Tibial nerve (tissue), 4 donors: ENCODE measurements around the gene MAPKAP1.

Experiments
- CTCF ChIP-seq, 5 experiments: fragments of 200-600 bp in 3 of 5; fragments of 450-650 bp in 2 of 5; sonication (generic) in 3 of 5; IDR thresholded peaks; one replicate each; pipeline ENCODE4 v1.5.1; 2016 to 2019; ENCODE audit warnings: antibody characterized with exemption in 5 of 5, mild to moderate bottlenecking in 3 of 5, moderate library complexity in 2 of 5
- EP300 ChIP-seq, 2 donors: sonication (generic); formaldehyde crosslinking; IDR thresholded peaks; one replicate each; pipeline ENCODE4 v1.6.1; 2017; ENCODE audit warnings: antibody characterized with exemption in 2 of 2, mild to moderate bottlenecking in 1 of 2
- POLR2A ChIP-seq, 2 donors: fragments of 450-650 bp; IDR thresholded peaks; one replicate each; pipeline ENCODE4 v1.6.1; 2017; ENCODE audit warnings: antibody characterized with exemption in 2 of 2, mild to moderate bottlenecking in 2 of 2, moderate library complexity in 2 of 2

GRCh38 chr9:125682340-125682739 is 24.7 kb downstream of the MAPKAP1 start:
- no peak for TF ChIP-seq CTCF (IDR thresholded peaks at IDR 0.05)
- no peak for TF ChIP-seq POLR2A (IDR thresholded peaks at IDR 0.05)
- TF ChIP-seq EP300 (IDR thresholded peaks at IDR 0.05), result no peak
